GM12892 (cell line): ENCODE measurements around the gene NAA11.

Experiments used
- POLR2A ChIP-seq: IDR thresholded peaks from 2 replicates; pipeline ENCODE4 v1.6.1; 2011; ENCODE audit warnings: low read depth, low read length, control low read depth
- POLR2AphosphoS5 ChIP-seq: IDR thresholded peaks from 2 replicates; pipeline ENCODE4 v1.6.1; 2011; ENCODE audit warnings: low read depth, low read length, control low read depth
- TAF1 ChIP-seq: IDR thresholded peaks from 2 replicates; pipeline ENCODE4 v1.6.1; 2011; ENCODE audit warnings: low read depth, mild to moderate bottlenecking, control low read depth, low read length, borderline replicate concordance

GRCh38 chr4:79287718-79288117 lies 38.1 kb downstream of the NAA11 start:
- no peak for TF ChIP-seq POLR2AphosphoS5
- no peak for TF ChIP-seq POLR2A
- TF ChIP-seq TAF1: no peak
